ENCODE measurements around the gene NPC1.

DNA sequence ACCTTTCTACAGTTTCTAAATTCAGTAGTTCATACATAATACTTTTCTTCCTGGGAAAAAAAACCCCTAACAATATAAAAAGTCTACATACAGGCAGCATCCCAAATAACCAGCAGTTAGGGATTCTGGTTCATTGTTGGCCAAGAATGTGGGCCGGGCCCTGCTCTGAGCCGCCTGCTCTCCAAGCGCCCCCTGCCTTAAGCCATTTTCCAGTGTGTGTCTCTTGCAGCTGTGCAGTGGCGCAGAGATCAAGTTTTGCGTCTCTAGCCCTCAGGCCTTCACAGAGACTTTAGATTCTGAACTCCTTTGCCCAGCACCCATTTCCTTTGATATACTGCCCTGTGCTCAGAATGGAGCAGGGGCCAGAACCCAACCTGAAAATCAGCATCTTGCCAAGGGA lies 50.1 kb downstream of the NPC1 start:
- TF ChIP-seq CTCF (IDR thresholded peaks at IDR 0.05; ENCODE audit: low read depth, low read length) (no peak), POLR2A (IDR thresholded peaks at IDR 0.05; ENCODE audit: extremely low read depth, insufficient read length) (no peak), MAX (IDR thresholded peaks at IDR 0.05; ENCODE audit: low read depth, low read length) (no peak), MYC (IDR thresholded peaks at IDR 0.05; ENCODE audit: low read depth, low read length) (no peak)
